Esophagus (tissue), 2 donors: ENCODE results near the gene CYB5B. TPM values are rescaled to one million over a fixed set of nuclear protein-coding genes. Genes with fewer than 3 reads are reported as not detected.

Source experiments
- H3K27ac ChIP-seq, 2 donors: one replicate each; pipeline ENCODE4 v1.5.1; 2013; ENCODE audit warnings: low read depth in 2 of 2, mild to moderate bottlenecking in 2 of 2, inconsistent platforms in 1 of 2, low read length in 1 of 2, moderate library complexity in 1 of 2
- H3K27me3 ChIP-seq, 2 donors: one replicate each; pipeline ENCODE4 v1.6.1; 2013; ENCODE audit warnings: low read length in 2 of 2, control low read depth in 1 of 2, mild to moderate bottlenecking in 1 of 2; ENCODE audit not compliant: insufficient read depth in 2 of 2, control insufficient read depth in 1 of 2
- H3K36me3 ChIP-seq, 2 donors: one replicate each; pipeline ENCODE4 v1.6.1; 2013; ENCODE audit warnings: low read length in 1 of 2; ENCODE audit not compliant: control insufficient read depth in 2 of 2, insufficient read depth in 2 of 2
- H3K4me1 ChIP-seq, 2 donors: one replicate each; pipeline ENCODE4 v1.6.1; 2013; ENCODE audit warnings: low read length in 1 of 2; ENCODE audit not compliant: control insufficient read depth in 2 of 2, insufficient read depth in 2 of 2
- H3K4me3 ChIP-seq, 2 donors: one replicate each; pipeline ENCODE4 v1.5.1; 2013; ENCODE audit warnings: low read length in 2 of 2, mild to moderate bottlenecking in 2 of 2, low read depth in 1 of 2, moderate library complexity in 1 of 2
- H3K9me3 ChIP-seq, 2 donors: one replicate each; pipeline ENCODE4 v1.6.1; 2013; ENCODE audit warnings: mild to moderate bottlenecking in 2 of 2, low read depth in 1 of 2, low read length in 1 of 2, moderate library complexity in 1 of 2; ENCODE audit not compliant: control insufficient read depth in 2 of 2, insufficient read depth in 1 of 2
- WGBS, 2 donors: extraction: QIAGEN DNeasy Blood & Tissue Kit; methylation state at CpG; one replicate each; pipeline ENCODE4 v1.1.7; 2013; 5-methylcytosine and 5-hydroxymethylcytosine counted together
- polyA plus RNA-seq, 2 donors: library from polyadenylated mRNA; stranded (reverse); fragments of 200-250 nt; gene quantifications; one replicate each; pipeline ENCODE4 v1.2.3, GENCODE V29; 2013
- donor health status: healthy with polysubstance abuse.
- donor health status: Bipolar disorder and iron deficiency.

The CYB5B gene
- 10 to 100 TPM; 41.1 to 64.9 TPM for polyA plus RNA-seq

GRCh38 chr16:69424053-69424934 is at the start of gene CYB5B:
Gene CYB5B, plus strand, starts transcription at chr16:69424619. Its CDS starts 65 bp downstream, at chr16:69424684.
- Histone ChIP-seq H3K27me3 (no peaks in the 10 kb centered on the region), H3K4me3 (peak within 1 kb of the TSS; percentile 89 to 99), H3K9me3 (peaks cover 0 to 4% of the 10 kb centered on the region in 2 donors), H3K4me1 (no peaks in the 10 kb centered on the region), H3K27ac (peak within 1 kb of the TSS; percentile 76 to 97), H3K36me3 (peaks cover 0 to 5% of the 10 kb centered on the region in 2 donors)
- WGBS, 2 donors: 3 to 4% methylated on average over 40 of the region's 40 CpGs

- WGBS, 2 donors: 97 to 100% methylated on average over 10 of the region's 10 CpGs
- H3K27me3 ChIP-seq: no peaks in the 10 kb centered on the region
- no peaks in the 10 kb centered on the region for H3K36me3 ChIP-seq
- no peak overlapping the region for H3K27ac ChIP-seq
- no peaks in the 10 kb centered on the region for H3K4me1 ChIP-seq
- no peak overlapping the region for H3K4me3 ChIP-seq
- H3K9me3 ChIP-seq: no peaks in the 10 kb centered on the region
These were observed 47.9 kb upstream of the CYB5B start for GRCh38 chr16:69376393-69377059.

- H3K4me3 ChIP-seq: no peak overlapping the region
- WGBS, 2 donors: 93 to 100% methylated on average over 1 of the region's 1 CpG
- no peak overlapping the region for H3K27ac ChIP-seq
- no peaks in the 10 kb centered on the region for H3K27me3 ChIP-seq
- peaks cover 3% of the 10 kb centered on the region in 2 donors for H3K36me3 ChIP-seq
- no peaks in the 10 kb centered on the region for H3K4me1 ChIP-seq
- no peaks in the 10 kb centered on the region for H3K9me3 ChIP-seq
These were observed 46.4 kb upstream of the CYB5B start for GRCh38 chr16:69378036-69378435.

GRCh38 chr16:69378760-69379159 is 45.7 kb upstream of the CYB5B start:
- H3K27me3 ChIP-seq: no peaks in the 10 kb centered on the region
- H3K9me3 ChIP-seq: no peaks in the 10 kb centered on the region
- no peak overlapping the region for H3K4me3 ChIP-seq
- H3K36me3 ChIP-seq: peaks cover 3% of the 10 kb centered on the region in 2 donors
- 67 to 76% methylated on average over 1 of the region's 1 CpG for WGBS, 2 donors
- no peak overlapping the region for H3K27ac ChIP-seq
- no peaks in the 10 kb centered on the region for H3K4me1 ChIP-seq

GRCh38 chr16:69381231-69381630 is 43.2 kb upstream of the CYB5B start:
- Histone ChIP-seq H3K4me3 (no peak overlapping the region), H3K9me3 (no peaks in the 10 kb centered on the region), H3K36me3 (peaks cover 3% of the 10 kb centered on the region in 2 donors), H3K27me3 (no peaks in the 10 kb centered on the region), H3K27ac (no peak overlapping the region), H3K4me1 (no peaks in the 10 kb centered on the region)
- WGBS, 2 donors: 76 to 77% methylated on average over 2 of the region's 2 CpGs

GRCh38 chr16:69382421-69382820 is 42.0 kb upstream of the CYB5B start:
- Histone ChIP-seq H3K9me3 (no peaks in the 10 kb centered on the region), H3K4me3 (no peak overlapping the region), H3K36me3 (peaks cover 3% of the 10 kb centered on the region in 2 donors), H3K27ac (no peak overlapping the region), H3K27me3 (no peaks in the 10 kb centered on the region), H3K4me1 (no peaks in the 10 kb centered on the region)
- 99 to 100% methylated on average over 2 of the region's 2 CpGs for WGBS, 2 donors

GRCh38 chr16:69384974-69385373 is 39.4 kb upstream of the CYB5B start:
- Histone ChIP-seq H3K9me3 (no peaks in the 10 kb centered on the region), H3K27me3 (no peaks in the 10 kb centered on the region), H3K36me3 (peaks cover 3% of the 10 kb centered on the region in 2 donors), H3K27ac (peak overlapping the region; percentile 96 to 98), H3K4me3 (peak overlapping the region; percentile 77 to 82), H3K4me1 (no peaks in the 10 kb centered on the region)
- 2 to 3% methylated on average over 6 of the region's 6 CpGs for WGBS, 2 donors

GRCh38 chr16:69386596-69386995 is 37.8 kb upstream of the CYB5B start:
- 70 to 84% methylated on average over 1 of the region's 1 CpG for WGBS, 2 donors
- H3K27me3 ChIP-seq: no peaks in the 10 kb centered on the region
- peaks cover 3% of the 10 kb centered on the region in 2 donors for H3K36me3 ChIP-seq
- H3K9me3 ChIP-seq: no peaks in the 10 kb centered on the region
- no peaks in the 10 kb centered on the region for H3K4me1 ChIP-seq
- no peak overlapping the region for H3K27ac ChIP-seq
- no peak overlapping the region for H3K4me3 ChIP-seq

- H3K4me1 ChIP-seq: no peaks in the 10 kb centered on the region
- no peaks in the 10 kb centered on the region for H3K36me3 ChIP-seq
- no peaks in the 10 kb centered on the region for H3K9me3 ChIP-seq
- WGBS, 2 donors: 78 to 80% methylated on average over 10 of the region's 10 CpGs
- H3K4me3 ChIP-seq: no peak overlapping the region
- no peak overlapping the region for H3K27ac ChIP-seq
- H3K27me3 ChIP-seq: no peaks in the 10 kb centered on the region
These were observed 30.2 kb upstream of the CYB5B start for GRCh38 chr16:69393898-69394849.
